Astrocyte (in vitro differentiated cells and primary cell): ENCODE data around the gene TMEM17.

Source experiments
- CTCF ChIP-seq: IDR thresholded peaks from 2 replicates; pipeline ENCODE4 v1.5.1; 2011; ENCODE audit warnings: low read depth, mild to moderate bottlenecking, inconsistent platforms, low read length, moderate library complexity; ENCODE audit not compliant: insufficient read depth
- EZH2 ChIP-seq: IDR thresholded peaks from 2 replicates; pipeline ENCODE4 v1.6.1; 2012; ENCODE audit warnings: mild to moderate bottlenecking, low read length, inconsistent platforms; ENCODE audit not compliant: insufficient read depth

GRCh38 chr2:62489702-62490101 lies 16.3 kb downstream of the TMEM17 start:
- TF ChIP-seq CTCF (no peak), EZH2 (no peak)
